Natural killer cell treated with Interleukin-12 subunit alpha and Interleukin-12 subunit beta and Interleukin-15 and Interleukin-18, amount 100 ng/mL, for 72 hours (primary cell): Measurements from ENCODE around the gene LRFN5. TPM values are rescaled to one million over a fixed set of nuclear protein-coding genes. Genes with fewer than 3 reads are reported as not detected.
"Not testable (repeated sequence)": the region's sequence is repeated elsewhere in the genome, so short reads cannot be mapped to it uniquely, and the experiment has no call there.

Experiments used
- ATAC-seq, 2 donors: fragments of 150-1000 bp; cut with Tn5 transposase in 1 of 2; sonication (Bioruptor Pico), chemical (Tn5 transposase) in 1 of 2; 2 replicates each; pipeline ENCODE4 v1.10.0; 2021
- DNase-seq: peaks from one replicate; pipeline ENCODE4 v3.0.0; 2022; ENCODE audit warnings: low spot score
- H3K27ac Mint-ChIP-seq, 2 donors: 1 replicate in 1 of 2; 2 replicates in 1 of 2; pipeline ENCODE4 v1.8.0; 2022; ENCODE audit warnings: mixed read lengths in 2 of 2, mild to moderate bottlenecking in 1 of 2, moderate library complexity in 1 of 2
- H3K27me3 Mint-ChIP-seq, 2 donors: 1 replicate in 1 of 2; 2 replicates in 1 of 2; pipeline ENCODE4 v1.8.0; 2022; ENCODE audit warnings: mixed read lengths in 2 of 2
- H3K36me3 Mint-ChIP-seq: one replicate; pipeline ENCODE4 v1.8.0; 2022; ENCODE audit warnings: mixed read lengths
- H3K4me1 Mint-ChIP-seq, 2 donors: 1 replicate in 1 of 2; 2 replicates in 1 of 2; pipeline ENCODE4 v1.8.0; 2022; ENCODE audit warnings: low read depth in 2 of 2, mixed read lengths in 2 of 2, mild to moderate bottlenecking in 1 of 2
- H3K4me3 Mint-ChIP-seq: one replicate; pipeline ENCODE4 v1.8.0; 2022; ENCODE audit warnings: mixed read lengths
- H3K9me3 Mint-ChIP-seq: 2 replicates; pipeline ENCODE4 v1.8.0; 2022; ENCODE audit warnings: mixed read lengths
- total RNA-seq, 2 donors: library from RNA; stranded (reverse); gene quantifications; one replicate each; pipeline ENCODE4 v1.2.3, GENCODE V29; 2022

The LRFN5 gene
- total RNA-seq, 2 donors from 2014 or later, result not detected

DNA sequence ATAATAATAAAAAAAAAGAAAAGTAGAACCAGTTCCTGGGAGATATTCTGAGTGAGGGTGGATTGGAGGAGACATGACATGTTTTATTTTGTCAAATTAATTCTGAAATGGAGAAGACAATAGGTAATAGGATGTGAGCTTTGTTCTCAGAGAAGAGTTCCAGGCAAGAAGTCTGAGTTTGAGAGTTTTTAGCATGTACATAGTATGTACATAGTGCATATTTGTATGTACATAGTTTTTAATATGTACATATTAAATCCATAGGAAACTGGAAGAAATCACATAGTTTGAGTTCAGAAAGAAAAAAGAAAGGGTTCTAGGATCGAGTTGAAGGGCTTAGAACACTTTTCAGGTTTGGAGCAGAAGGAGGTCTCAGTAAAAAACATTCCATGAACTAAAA lies 47.5 kb downstream of the LRFN5 start:
- Mint-ChIP-seq H3K4me1 (no peaks in the 10 kb centered on the region), H3K9me3 (peaks cover 22% of the 10 kb centered on the region), H3K27ac (no peak overlapping the region), H3K4me3 (no peak overlapping the region), H3K27me3 (no peaks in the 10 kb centered on the region), H3K36me3 (no peaks in the 10 kb centered on the region)
- DNase-seq (no peak), ATAC-seq (no peak)

DNA sequence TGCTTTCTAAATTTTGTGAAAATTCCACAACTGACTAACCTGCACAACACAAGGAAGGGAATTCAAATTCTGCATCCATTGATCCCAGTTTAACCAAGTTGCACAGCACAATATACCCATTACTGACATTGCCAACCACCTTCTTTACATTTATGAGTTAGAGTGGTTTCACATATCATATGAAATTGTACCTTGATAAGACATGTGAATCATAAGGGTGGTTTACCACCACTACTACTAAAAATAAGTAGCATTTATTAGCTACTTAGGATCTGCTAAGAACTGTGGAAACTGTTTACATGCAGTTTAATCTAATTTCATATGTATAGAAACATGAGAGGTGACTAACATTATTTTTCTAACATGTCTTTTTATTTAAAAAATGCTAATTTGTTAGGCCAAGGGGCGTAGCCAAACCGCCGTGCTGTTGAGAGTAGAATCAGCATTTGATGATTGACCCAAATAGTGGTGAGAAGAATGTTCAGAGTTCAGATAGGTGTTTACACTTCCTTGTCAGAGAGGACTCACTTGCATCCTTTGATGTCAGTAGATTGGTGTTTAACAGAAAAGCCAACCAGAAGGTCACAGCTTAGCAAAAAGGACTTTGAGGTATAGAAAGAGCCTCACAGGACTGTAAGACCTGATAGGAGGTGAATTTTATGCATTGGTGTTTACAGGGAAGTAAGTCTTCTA lies 56.2 kb downstream of the LRFN5 start:
- Mint-ChIP-seq H3K36me3 (no peaks in the 10 kb centered on the region), H3K27ac (no peak overlapping the region), H3K9me3 (peaks cover 10% of the 10 kb centered on the region), H3K27me3 (no peaks in the 10 kb centered on the region), H3K4me1 (no peaks in the 10 kb centered on the region), H3K4me3 (no peak overlapping the region)
- ATAC-seq, result no peak
- DNase-seq, result no peak

DNA sequence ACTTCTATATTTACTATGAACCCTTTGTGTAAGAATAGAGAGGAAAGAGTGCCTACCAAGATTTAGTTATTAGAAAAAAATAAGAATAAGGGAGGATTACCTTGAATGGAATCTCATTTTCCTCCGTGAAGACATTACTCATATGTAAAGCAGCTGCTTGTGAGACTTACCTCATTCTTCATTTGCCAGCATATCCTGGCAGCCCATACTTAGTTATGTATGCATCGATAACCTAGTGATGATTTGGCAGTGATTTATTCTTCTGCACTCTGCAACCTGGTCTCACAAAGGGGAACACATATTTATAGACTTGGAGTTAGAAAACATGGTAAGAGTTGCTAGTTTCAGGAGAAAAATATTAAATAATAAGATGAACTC lies 56.8 kb downstream of the LRFN5 start:
- Mint-ChIP-seq H3K27ac (no peak overlapping the region), H3K9me3 (peaks cover 10% of the 10 kb centered on the region), H3K36me3 (no peaks in the 10 kb centered on the region), H3K27me3 (no peaks in the 10 kb centered on the region), H3K4me1 (no peaks in the 10 kb centered on the region), H3K4me3 (no peak overlapping the region)
- DNase-seq, result no peak
- no peak for ATAC-seq

DNA sequence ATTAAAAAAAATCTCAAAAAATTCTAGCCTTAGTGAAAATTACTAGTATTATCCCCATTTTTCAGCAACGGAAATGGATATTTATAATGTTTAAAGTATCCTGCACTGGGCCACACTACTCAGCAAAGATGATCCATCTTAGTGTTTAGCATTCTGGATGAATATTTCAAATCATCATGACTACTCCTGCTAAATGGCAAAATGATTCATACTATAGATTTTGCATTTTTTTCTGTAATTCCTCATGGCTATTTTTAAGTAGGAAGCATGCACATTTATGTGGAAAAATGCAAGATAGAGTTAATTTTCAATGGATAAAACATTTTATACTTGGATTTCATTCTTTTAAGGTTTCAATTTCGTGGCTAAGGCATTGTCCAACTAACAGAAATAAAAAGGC lies 59.6 kb downstream of the LRFN5 start:
- ATAC-seq, result no peak

DNA sequence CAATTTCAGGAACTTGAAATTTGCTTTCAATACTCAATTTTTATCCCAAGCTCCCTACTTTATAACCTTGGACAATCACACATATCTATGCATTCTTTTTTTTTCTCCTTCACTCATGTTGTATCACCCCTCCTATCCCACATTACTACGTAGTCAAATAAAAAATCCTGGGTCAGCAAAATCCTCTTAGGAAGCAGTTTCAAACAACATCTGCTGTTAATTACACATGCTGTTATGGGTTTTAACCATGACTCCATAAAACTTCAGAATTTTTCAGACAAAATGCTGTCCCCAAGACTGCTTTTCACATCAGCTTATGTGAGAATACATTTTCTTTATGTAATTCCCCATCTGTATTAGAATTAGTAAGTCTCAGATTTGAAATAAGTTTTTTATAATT lies 61.7 kb downstream of the LRFN5 start:
- H3K9me3 Mint-ChIP-seq, result no peaks in the 10 kb centered on the region
- H3K27me3 Mint-ChIP-seq, result no peaks in the 10 kb centered on the region
- DNase-seq (no peak), ATAC-seq (no peak)
- H3K4me3 Mint-ChIP-seq, result no peak overlapping the region
- H3K4me1 Mint-ChIP-seq, result no peaks in the 10 kb centered on the region
- H3K36me3 Mint-ChIP-seq, result no peaks in the 10 kb centered on the region
- no peak overlapping the region for H3K27ac Mint-ChIP-seq

More for the DNA sequence above, 59.6 kb downstream of the LRFN5 start:
- H3K27me3 Mint-ChIP-seq, result no peaks in the 10 kb centered on the region
- H3K4me3 Mint-ChIP-seq, result no peak overlapping the region
- H3K4me1 Mint-ChIP-seq, result no peaks in the 10 kb centered on the region
- no peak for DNase-seq
- no peaks in the 10 kb centered on the region for H3K36me3 Mint-ChIP-seq
- no peak overlapping the region for H3K27ac Mint-ChIP-seq
- H3K9me3 Mint-ChIP-seq, result peaks cover 3% of the 10 kb centered on the region

DNA sequence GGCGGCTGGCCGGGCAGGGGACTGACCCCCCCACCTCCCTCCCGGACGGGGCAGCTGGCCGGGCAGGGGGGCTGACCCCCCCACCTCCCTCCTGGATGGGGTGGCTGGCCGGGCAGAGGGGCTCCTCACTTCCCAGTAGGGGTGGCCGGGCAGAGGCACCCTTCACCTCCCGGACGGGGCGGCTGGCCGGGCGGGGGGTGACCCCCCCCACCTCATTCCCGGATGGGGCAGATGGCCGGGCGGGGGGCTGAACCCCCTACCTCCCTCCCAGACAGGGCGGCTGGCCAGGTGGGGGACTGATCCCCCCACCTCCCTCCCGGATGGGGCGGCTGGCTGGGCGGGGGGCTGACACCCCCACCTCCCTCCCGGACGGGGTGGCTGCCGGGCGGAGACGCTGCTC lies 66.9 kb downstream of the LRFN5 start:
- not testable (repeated sequence) for H3K27ac Mint-ChIP-seq, DNase-seq, H3K36me3 Mint-ChIP-seq, H3K9me3 Mint-ChIP-seq, ATAC-seq, H3K4me3 Mint-ChIP-seq, H3K27me3 Mint-ChIP-seq, H3K4me1 Mint-ChIP-seq

DNA sequence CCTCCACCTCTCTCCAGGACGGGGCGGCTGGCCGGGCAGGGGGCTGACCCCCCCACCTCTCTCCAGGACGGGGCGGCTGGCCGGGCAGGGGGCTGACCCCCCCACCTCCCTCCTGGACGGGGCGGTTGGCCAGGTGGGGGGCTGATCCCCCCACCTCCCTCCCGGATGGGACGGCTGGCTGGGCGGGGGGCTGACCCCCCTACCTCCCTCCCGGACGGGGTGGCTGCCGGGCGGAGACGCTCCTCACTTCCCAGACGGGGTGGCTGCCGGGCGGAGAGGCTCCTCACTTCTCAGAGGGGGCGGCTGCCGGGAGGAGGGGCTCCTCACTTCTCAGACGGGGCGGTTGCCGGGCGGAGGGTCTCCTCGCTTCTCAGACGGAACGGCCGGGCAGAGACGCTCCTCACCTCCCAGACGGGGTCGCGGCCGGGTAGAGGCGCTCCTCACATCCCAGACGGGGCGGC lies 67.9 kb downstream of the LRFN5 start:
- H3K9me3 Mint-ChIP-seq, result peaks cover 12% of the 10 kb centered on the region
- not testable (repeated sequence) for H3K4me1 Mint-ChIP-seq, H3K27me3 Mint-ChIP-seq, H3K27ac Mint-ChIP-seq, H3K4me3 Mint-ChIP-seq, H3K36me3 Mint-ChIP-seq, ATAC-seq, DNase-seq

DNA sequence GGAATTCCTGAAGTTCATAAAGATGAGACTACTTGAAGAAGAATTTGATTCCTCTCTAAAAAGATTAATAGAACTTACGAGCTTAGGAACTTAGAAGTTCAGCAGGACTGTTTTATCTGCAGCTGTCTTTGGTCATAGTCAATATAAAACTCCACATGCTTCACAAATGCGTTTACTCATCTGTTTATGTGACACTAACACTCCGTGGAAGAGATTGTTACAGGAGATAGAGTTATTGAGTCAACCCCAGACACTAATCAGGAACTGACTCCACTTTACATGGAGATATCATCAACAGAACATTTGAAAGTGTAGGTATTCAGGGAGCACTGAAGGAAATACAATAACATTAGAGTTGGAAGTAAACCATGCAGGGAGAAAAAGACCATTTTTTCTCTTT lies 92.8 kb downstream of the LRFN5 start:
- Mint-ChIP-seq H3K4me3 (no peak overlapping the region), H3K36me3 (no peaks in the 10 kb centered on the region), H3K9me3 (peaks cover 14% of the 10 kb centered on the region), H3K27me3 (no peaks in the 10 kb centered on the region), H3K4me1 (no peaks in the 10 kb centered on the region), H3K27ac (no peak overlapping the region)
- DNase-seq (no peak), ATAC-seq (no peak)

DNA sequence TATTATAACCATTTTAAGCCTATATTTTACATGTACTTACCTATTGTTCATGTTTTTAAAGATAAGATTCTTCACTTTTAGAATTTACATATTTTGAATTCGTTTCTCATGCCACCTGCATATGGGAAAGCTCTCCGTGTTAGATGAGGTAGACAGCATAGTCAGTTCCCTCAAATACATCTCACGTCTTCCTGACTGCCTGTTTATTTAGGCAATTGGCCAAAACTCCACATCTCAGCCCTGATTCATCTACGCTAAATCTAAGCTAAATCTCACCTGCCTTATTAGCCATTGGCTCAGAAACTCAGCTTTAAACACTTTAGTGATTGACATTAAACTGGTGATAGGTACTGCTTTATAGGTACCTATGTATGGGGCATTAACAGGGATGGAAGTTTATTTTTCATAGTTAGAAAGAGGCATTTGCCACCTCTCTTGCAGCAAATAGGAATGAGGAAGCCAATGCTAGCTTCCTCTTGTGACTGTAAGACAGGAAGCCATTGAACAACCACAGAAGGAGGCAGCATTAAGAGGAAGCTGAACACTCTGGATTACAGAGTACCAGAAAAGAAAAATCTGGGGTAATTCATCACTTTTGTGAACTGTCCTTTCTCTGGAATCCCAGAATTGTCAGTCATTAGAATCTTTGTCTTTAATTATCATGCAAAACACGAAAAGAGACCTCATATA lies 111.9 kb downstream of the LRFN5 start:
- Mint-ChIP-seq H3K36me3 (no peaks in the 10 kb centered on the region), H3K9me3 (peaks cover 3% of the 10 kb centered on the region), H3K4me1 (no peaks in the 10 kb centered on the region), H3K27me3 (no peaks in the 10 kb centered on the region), H3K4me3 (no peak overlapping the region), H3K27ac (no peak overlapping the region)
- no peak for ATAC-seq
- DNase-seq, result no peak

DNA sequence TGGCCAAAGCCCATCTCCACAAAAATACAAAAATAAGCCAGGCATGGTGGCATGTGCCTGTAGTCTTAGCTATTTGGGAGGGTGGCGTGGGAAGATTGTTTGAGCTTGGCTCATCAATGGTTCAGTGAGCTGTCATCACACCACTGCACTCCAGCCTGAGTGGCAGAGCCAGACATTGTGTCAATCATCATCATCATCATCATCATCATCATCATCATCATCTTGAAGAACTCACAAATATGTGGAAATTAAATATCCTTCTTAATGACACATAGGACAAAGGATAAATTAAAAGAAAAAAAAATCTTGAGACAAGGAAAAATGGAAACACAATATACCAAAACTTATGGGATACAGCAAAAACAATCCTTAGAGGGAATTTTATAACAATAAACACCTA lies 132.5 kb downstream of the LRFN5 start:
- ATAC-seq, result no peak
- Mint-ChIP-seq H3K27me3 (no peaks in the 10 kb centered on the region), H3K36me3 (no peaks in the 10 kb centered on the region), H3K4me1 (no peaks in the 10 kb centered on the region), H3K27ac (no peak overlapping the region), H3K9me3 (peaks cover 21% of the 10 kb centered on the region), H3K4me3 (no peak overlapping the region)
- no peak for DNase-seq

DNA sequence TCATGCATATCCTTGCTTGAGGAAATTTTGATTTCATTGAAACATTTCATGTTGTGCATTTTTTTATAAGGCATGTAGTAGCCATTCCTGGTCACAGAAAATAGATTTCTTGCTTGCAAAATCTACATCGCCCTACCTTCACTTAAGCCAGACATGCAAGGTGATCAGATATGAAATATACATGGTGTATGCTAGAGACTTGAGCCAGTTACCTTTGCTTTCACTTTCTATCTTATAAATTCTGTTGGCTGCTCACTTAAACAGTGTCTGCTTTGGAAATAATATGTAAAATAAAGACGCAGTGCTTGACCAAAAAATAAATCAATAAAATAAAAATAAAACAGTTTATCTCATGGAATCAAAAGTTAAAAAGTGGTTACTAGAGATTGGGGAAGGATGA lies 136.5 kb downstream of the LRFN5 start:
- Mint-ChIP-seq H3K27ac (no peak overlapping the region), H3K4me1 (no peaks in the 10 kb centered on the region), H3K27me3 (no peaks in the 10 kb centered on the region), H3K4me3 (no peak overlapping the region), H3K9me3 (peaks cover 8% of the 10 kb centered on the region), H3K36me3 (no peaks in the 10 kb centered on the region)
- DNase-seq, result no peak
- ATAC-seq, result no peak

DNA sequence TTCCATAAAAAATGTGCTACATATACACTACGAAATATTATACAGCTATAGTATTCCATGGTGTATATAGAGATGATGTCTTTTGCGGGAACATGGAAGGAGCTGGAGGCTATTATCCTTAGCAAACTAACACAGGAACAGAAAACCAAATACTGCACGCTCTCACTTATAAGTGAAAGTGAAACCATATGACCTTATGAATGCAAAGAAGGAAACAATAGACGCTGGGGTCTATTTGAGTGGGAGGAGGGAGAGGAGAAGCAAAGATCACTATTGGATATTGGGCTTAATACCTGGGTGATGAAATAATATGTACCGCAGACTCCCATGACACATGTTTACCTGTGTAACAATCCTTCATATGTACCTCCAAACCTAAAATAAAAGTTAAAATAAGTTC lies 142.8 kb downstream of the LRFN5 start:
- no peak for DNase-seq

DNA sequence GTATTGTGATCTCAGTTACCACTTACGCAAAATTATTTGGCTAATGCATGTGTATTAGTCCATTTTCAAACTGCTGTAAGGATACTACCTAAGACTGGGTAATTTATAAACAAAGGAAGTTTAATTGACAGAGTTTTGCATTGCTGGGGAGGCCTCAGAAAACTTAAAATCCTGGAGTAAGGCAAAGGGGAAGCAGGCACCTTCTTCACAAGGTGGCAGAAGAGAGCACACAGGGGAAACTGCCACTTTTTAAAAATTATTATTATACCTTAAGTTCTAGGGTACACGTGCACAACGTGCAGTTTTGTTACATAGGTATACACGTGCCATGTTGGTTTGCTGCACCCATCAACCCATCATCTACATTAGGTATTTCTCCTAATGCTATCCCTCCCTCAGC lies 143.9 kb downstream of the LRFN5 start:
- H3K4me1 Mint-ChIP-seq, DNase-seq, H3K36me3 Mint-ChIP-seq, H3K4me3 Mint-ChIP-seq, H3K27me3 Mint-ChIP-seq, H3K9me3 Mint-ChIP-seq, ATAC-seq, H3K27ac Mint-ChIP-seq: not testable (repeated sequence)

More for the DNA sequence above, 142.8 kb downstream of the LRFN5 start:
- H3K27me3 Mint-ChIP-seq, result no peaks in the 10 kb centered on the region
- peaks cover 8 to 9% of the 10 kb centered on the region in 2 donors for H3K4me1 Mint-ChIP-seq
- peak overlapping the region; percentile 8 to 28 for H3K27ac Mint-ChIP-seq
- peak; percentile 55 to 60 for ATAC-seq
- no peaks in the 10 kb centered on the region for H3K9me3 Mint-ChIP-seq
- H3K4me3 Mint-ChIP-seq, result peak overlapping the region; percentile 66
- H3K36me3 Mint-ChIP-seq, result no peaks in the 10 kb centered on the region

DNA sequence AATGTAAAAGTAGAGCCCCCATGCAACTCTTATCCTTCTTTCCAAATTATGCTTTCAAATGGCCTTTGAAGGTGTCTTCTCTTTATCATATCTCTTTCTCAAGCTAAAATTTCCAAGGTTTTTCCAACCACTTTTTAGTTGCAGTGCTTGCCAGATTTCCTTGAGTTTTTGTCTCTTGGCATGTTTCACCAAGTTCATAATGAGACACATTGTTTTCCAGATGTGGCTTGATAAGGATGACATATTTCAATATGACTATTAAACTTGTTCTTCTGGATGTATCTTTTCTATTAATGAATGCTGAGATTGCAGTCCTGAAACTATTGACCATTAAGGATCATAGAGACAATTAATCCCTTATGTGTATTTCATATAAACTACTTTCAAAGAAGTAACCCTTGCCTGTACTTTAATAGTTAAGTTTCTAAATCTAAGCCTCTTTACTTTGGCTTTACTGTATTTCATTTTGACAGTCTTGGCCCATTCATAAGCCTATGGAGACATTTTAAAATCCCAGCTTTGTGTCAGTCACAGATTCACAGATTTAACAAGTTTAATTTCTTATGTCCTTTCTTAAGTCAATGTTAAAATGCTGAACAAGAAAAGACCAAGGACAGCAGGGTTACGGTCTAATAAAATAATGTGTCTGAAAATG lies 151.5 kb downstream of the LRFN5 start:
- DNase-seq, result no peak
- no peaks in the 10 kb centered on the region for H3K27me3 Mint-ChIP-seq
- H3K36me3 Mint-ChIP-seq, result peaks cover 10% of the 10 kb centered on the region
- H3K9me3 Mint-ChIP-seq, result peaks cover 17% of the 10 kb centered on the region
- no peak overlapping the region for H3K27ac Mint-ChIP-seq
- no peak for ATAC-seq
- no peaks in the 10 kb centered on the region for H3K4me1 Mint-ChIP-seq
- H3K4me3 Mint-ChIP-seq, result no peak overlapping the region
